Mammary epithelial cell (primary cell): ENCODE results near the gene OR52A5.

Experiments
- EZH2 ChIP-seq: IDR thresholded peaks from 2 replicates; pipeline ENCODE4 v1.6.1; 2012; ENCODE audit warnings: low read length, inconsistent platforms, borderline replicate concordance
- TF ChIP-seq, protein P1 (sequence below), 2 donors: IDR thresholded peaks in 1 of 2; conservative IDR thresholded peaks in 1 of 2; 2 replicates each; pipeline ENCODE4 v1.5.1; 2011 to 2012; ENCODE audit warnings: inconsistent platforms in 2 of 2, low read length in 2 of 2, mild to moderate bottlenecking in 2 of 2, control low read depth in 1 of 2, low read depth in 1 of 2; ENCODE audit not compliant: insufficient read depth in 1 of 2; ENCODE audit errors: extremely low read depth in 1 of 2

- TF ChIP-seq, protein P1, sequence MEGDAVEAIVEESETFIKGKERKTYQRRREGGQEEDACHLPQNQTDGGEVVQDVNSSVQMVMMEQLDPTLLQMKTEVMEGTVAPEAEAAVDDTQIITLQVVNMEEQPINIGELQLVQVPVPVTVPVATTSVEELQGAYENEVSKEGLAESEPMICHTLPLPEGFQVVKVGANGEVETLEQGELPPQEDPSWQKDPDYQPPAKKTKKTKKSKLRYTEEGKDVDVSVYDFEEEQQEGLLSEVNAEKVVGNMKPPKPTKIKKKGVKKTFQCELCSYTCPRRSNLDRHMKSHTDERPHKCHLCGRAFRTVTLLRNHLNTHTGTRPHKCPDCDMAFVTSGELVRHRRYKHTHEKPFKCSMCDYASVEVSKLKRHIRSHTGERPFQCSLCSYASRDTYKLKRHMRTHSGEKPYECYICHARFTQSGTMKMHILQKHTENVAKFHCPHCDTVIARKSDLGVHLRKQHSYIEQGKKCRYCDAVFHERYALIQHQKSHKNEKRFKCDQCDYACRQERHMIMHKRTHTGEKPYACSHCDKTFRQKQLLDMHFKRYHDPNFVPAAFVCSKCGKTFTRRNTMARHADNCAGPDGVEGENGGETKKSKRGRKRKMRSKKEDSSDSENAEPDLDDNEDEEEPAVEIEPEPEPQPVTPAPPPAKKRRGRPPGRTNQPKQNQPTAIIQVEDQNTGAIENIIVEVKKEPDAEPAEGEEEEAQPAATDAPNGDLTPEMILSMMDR (conservative IDR thresholded peaks at IDR 0.05 in 1 of 2, IDR thresholded peaks at IDR 0.05 in 1 of 2; ENCODE audit: extremely low read depth in 1 of 2, insufficient read depth in 1 of 2, low read depth in 1 of 2, low read length in 2 of 2), result no peak
- no peak for TF ChIP-seq EZH2
These were observed 13.1 kb downstream of the OR52A5 start for GRCh38 chr11:5124891-5125620.
